Hepatocyte (in vitro differentiated cells): Measurements from ENCODE around the gene C5orf15. TPM values are rescaled to one million over a fixed set of nuclear protein-coding genes. Genes with fewer than 3 reads are reported as not detected.
A peak's percentile ranks its signal among the peaks of the same experiment; 100 is the strongest.

Experiments
- DNase-seq: peaks from one replicate; pipeline ENCODE4 v3.0.0-alpha.2; 2016; ENCODE audit warnings: low spot score
- H2AFZ ChIP-seq: fragments of 200-600 bp; sonication (generic); 2 replicates; pipeline ENCODE4 v1.6.0; 2016; ENCODE audit warnings: antibody characterized with exemption, mild to moderate bottlenecking
- H3K27ac ChIP-seq: fragments of 200-600 bp; sonication (generic); 2 replicates; pipeline ENCODE4 v1.5.1; 2016; ENCODE audit warnings: mild to moderate bottlenecking
- H3K27me3 ChIP-seq: fragments of 200-600 bp; sonication (generic); 2 replicates; pipeline ENCODE4 v1.6.1; 2016
- H3K36me3 ChIP-seq: fragments of 200-600 bp; sonication (generic); replicated peaks from 2 replicates; pipeline ENCODE4 v1.5.1; 2016; ENCODE audit warnings: low read depth; ENCODE audit not compliant: insufficient read depth
- H3K4me1 ChIP-seq: fragments of 200-600 bp; sonication (generic); 2 replicates; pipeline ENCODE4 v1.5.1; 2016; ENCODE audit warnings: mild to moderate bottlenecking, moderate library complexity; ENCODE audit not compliant: insufficient read depth
- H3K4me2 ChIP-seq: fragments of 200-600 bp; sonication (generic); 2 replicates; pipeline ENCODE4 v1.6.0; 2016
- H3K4me3 ChIP-seq: fragments of 200-600 bp; sonication (generic); 2 replicates; pipeline ENCODE4 v1.5.1; 2016; ENCODE audit warnings: mild to moderate bottlenecking
- H3K79me2 ChIP-seq: fragments of 200-600 bp; sonication (generic); 2 replicates; pipeline ENCODE4 v1.6.0; 2017; ENCODE audit warnings: mild to moderate bottlenecking
- H3K9me2 ChIP-seq: fragments of 200-600 bp; sonication (generic); replicated peaks from 2 replicates; pipeline ENCODE4 v1.6.0; 2017; ENCODE audit warnings: mild to moderate bottlenecking; ENCODE audit not compliant: insufficient read depth
- H3K9me3 ChIP-seq: fragments of 200-600 bp; sonication (generic); 2 replicates; pipeline ENCODE4 v1.5.1; 2016; ENCODE audit warnings: low read depth, mild to moderate bottlenecking
- H4K20me1 ChIP-seq: fragments of 200-600 bp; sonication (generic); 2 replicates; pipeline ENCODE4 v1.6.0; 2016; ENCODE audit warnings: mild to moderate bottlenecking; ENCODE audit not compliant: insufficient read depth, poor library complexity, severe bottlenecking
- EZH2 ChIP-seq: fragments of 200-600 bp; sonication (generic); IDR thresholded peaks from 2 replicates; pipeline ENCODE4 v1.6.1; 2016; ENCODE audit warnings: antibody characterized with exemption, mild to moderate bottlenecking, borderline replicate concordance
- EZH2phosphoT487 ChIP-seq: fragments of 200-600 bp; sonication (generic); IDR thresholded peaks from one replicate; pipeline ENCODE4 v1.6.1; 2018; ENCODE audit warnings: antibody characterized with exemption, mild to moderate bottlenecking, low read depth, moderate library complexity; ENCODE audit not compliant: unreplicated experiment, severe bottlenecking
- WGBS: methylation state at CpG from one replicate; pipeline ENCODE4 v1.1.6; 2016; ENCODE audit warnings: low lambda C conversion rate; ENCODE audit errors: missing lambda C conversion rate; 5-methylcytosine and 5-hydroxymethylcytosine counted together
- polyA plus RNA-seq: library from polyadenylated mRNA; unstranded; fragments of >200 nt; fragmentation: Nextera tagmentation; extraction: Ambion mirVana; gene quantifications from 2 replicates; pipeline ENCODE4 v1.2.1, GENCODE V29; 2016
- total RNA-seq: library from RNA; depleted of rRNA; stranded (reverse); fragments of >200 nt; gene quantifications from 2 replicates; pipeline ENCODE4 v1.2.3, GENCODE V29; 2014
- TF ChIP-seq, protein P1 (sequence below): fragments of 200-600 bp; sonication (generic); IDR thresholded peaks from 2 replicates; pipeline ENCODE4 v1.5.1; 2016; ENCODE audit warnings: antibody characterized with exemption, mild to moderate bottlenecking; ENCODE audit not compliant: poor library complexity

The C5orf15 gene
- total and polyA plus RNA-seq, 2 experiments from 2014 or later, result 76.6 to 124 TPM

DNA sequence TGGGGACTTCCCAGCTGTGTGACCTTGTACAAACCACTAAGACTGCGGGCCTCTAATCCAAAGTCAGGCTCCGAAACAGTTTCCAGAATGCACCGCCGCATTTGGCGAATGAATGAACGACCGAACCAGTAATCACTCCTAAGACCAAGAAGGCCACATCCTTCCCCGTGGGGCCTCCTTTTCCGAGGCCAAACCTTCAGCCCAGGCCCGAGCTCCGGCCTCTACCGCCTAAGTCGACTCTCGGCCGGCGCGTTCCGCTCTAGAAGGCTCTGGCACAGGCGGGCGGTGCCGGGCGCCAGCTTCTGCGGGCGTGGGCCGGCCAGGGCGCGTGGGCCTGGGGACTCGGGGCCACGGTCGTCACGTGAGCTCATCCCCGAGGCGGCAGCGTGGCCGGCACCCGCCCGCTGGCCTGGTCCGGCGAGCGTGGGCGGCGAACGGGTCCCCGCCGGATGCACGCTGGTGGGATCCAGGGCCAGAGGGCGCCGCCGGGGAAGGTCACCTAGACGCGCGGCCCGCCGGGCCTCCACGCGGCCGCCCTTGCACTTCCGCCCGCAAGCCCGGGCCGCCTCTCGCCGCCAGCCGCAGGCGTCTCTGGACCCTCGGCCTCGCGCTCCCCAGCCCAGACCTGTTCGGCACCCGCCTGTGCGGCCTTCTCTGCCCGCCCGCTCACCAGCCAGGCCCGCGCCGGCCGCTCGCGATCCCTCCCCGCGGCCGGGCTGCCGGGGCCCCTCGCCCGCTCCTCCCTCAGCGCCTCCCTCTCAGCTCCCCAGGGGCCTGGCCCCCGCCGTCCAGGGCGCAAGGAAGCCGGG, 35.6 kb upstream of the C5orf15 start:
- H3K79me2 ChIP-seq, result peaks cover 73% of the 10 kb centered on the region

DNA sequence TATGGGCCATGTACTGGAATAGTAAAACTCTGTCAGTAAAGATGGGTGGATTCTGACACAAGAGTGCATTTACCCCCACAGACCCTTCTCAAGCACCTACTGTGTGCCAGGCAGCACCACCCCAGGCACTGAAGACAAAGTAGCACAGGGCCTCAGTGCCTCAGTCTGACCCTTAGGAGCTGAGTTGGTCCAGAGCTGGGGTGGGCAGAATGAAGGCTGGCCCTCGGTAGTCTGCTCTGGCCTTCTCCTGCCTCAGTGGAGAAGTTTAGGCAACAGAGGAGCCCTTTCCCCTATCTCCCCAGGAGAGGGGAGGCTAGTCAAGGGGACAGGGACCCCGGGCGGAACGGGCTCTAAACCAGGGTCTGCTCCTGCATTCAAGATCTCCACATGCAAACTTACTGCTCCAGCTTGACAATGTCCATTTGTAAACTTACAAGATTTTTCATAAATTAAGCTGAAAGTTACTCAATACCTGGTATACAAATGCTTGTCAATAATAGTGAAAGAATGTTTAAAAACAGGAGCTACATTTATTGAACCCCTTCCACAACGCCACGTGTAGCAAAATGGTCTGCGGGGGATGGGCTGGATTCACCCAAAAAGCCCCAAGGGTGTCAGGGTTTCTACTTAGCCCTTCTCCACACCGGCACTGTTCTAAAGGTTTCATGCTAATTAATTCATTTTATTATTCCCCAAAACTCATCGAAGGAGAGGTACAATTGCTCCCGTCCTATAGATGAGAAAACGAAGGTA, 34.8 kb upstream of the C5orf15 start:
- Histone ChIP-seq H2AFZ (no peak overlapping the region), H4K20me1 (peaks cover 55% of the 10 kb centered on the region), H3K27ac (peak overlapping the region; percentile 100), H3K36me3 (no peaks in the 10 kb centered on the region), H3K4me1 (peaks cover 43% of the 10 kb centered on the region), H3K4me2 (peak overlapping the region; percentile 90), H3K9me2 (no peaks in the 10 kb centered on the region), H3K9me3 (no peaks in the 10 kb centered on the region), H3K79me2 (peaks cover 79% of the 10 kb centered on the region), H3K4me3 (peak overlapping the region; percentile 99), H3K27me3 (no peaks in the 10 kb centered on the region)
- DNase-seq, result no peak
- WGBS, result 22% methylated on average over 11 of the region's 11 CpGs
- TF ChIP-seq, protein P1, sequence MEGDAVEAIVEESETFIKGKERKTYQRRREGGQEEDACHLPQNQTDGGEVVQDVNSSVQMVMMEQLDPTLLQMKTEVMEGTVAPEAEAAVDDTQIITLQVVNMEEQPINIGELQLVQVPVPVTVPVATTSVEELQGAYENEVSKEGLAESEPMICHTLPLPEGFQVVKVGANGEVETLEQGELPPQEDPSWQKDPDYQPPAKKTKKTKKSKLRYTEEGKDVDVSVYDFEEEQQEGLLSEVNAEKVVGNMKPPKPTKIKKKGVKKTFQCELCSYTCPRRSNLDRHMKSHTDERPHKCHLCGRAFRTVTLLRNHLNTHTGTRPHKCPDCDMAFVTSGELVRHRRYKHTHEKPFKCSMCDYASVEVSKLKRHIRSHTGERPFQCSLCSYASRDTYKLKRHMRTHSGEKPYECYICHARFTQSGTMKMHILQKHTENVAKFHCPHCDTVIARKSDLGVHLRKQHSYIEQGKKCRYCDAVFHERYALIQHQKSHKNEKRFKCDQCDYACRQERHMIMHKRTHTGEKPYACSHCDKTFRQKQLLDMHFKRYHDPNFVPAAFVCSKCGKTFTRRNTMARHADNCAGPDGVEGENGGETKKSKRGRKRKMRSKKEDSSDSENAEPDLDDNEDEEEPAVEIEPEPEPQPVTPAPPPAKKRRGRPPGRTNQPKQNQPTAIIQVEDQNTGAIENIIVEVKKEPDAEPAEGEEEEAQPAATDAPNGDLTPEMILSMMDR, result no peak
- TF ChIP-seq EZH2phosphoT487 (no peak), EZH2 (no peak)

More for the DNA sequence above, 35.6 kb upstream of the C5orf15 start:
- no peaks in the 10 kb centered on the region for H3K9me3 ChIP-seq
- no peaks in the 10 kb centered on the region for H3K27me3 ChIP-seq
- WGBS, result 2% methylated on average over 71 of the region's 90 CpGs
- peak; percentile 79 for DNase-seq
- H4K20me1 ChIP-seq, result peaks cover 47% of the 10 kb centered on the region
- peak overlapping the region; percentile 71 for H2AFZ ChIP-seq
- H3K4me1 ChIP-seq, result peaks cover 43% of the 10 kb centered on the region
- no peaks in the 10 kb centered on the region for H3K36me3 ChIP-seq
- peak overlapping the region; percentile 90 for H3K4me2 ChIP-seq
- peak overlapping the region; percentile 100 for H3K27ac ChIP-seq
- no peaks in the 10 kb centered on the region for H3K9me2 ChIP-seq
- TF ChIP-seq, protein P1, result no peak
- no peak for TF ChIP-seq EZH2phosphoT487
- no peak for TF ChIP-seq EZH2
- peak overlapping the region; percentile 99 for H3K4me3 ChIP-seq

DNA sequence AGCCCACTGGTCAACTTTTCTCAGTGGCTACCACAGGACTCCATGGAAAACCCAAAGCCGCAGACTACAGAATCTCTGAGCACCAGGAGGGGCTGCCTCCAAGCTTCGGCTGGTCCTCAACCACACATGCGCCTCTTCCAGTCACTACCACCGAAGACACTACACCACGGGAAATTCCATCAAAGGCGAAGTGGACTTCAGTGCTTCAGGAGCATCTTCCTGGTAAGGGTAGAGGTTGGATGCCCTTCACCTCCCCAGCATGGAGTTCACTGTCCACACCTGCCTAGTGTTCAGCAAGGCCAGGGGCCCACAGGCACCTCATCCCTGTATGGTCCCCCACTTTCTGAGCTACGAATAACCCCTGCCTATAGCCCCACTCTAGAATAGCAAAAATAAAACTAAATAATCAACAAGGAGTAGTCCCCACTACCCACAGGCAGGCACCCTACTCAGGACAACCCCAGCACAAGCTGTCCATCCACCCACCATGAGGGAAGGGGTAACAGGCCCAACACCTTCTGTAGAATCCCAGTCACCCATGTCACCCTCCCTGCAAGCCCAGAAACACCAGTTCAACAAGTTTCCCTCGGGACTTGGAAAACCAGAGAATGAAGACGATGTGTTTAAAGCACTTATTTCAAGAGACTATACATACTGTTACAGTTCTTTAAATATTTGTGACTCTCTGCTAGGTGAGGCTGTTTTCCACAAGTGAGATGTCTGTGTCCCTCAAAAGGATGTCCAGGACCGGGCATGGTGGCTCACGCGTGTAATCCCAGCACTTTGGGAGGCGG, 33.7 kb upstream of the C5orf15 start:
- TF ChIP-seq EZH2phosphoT487 (no peak), EZH2 (no peak)
- TF ChIP-seq, protein P1, result no peak

More for the DNA sequence above, 33.7 kb upstream of the C5orf15 start:
- Histone ChIP-seq H3K4me1 (peaks cover 43% of the 10 kb centered on the region), H4K20me1 (peaks cover 66% of the 10 kb centered on the region), H2AFZ (no peak overlapping the region), H3K9me2 (no peaks in the 10 kb centered on the region), H3K9me3 (no peaks in the 10 kb centered on the region), H3K27ac (peak overlapping the region; percentile 100), H3K27me3 (no peaks in the 10 kb centered on the region), H3K4me2 (peak overlapping the region; percentile 90), H3K4me3 (no peak overlapping the region), H3K79me2 (peaks cover 83% of the 10 kb centered on the region), H3K36me3 (no peaks in the 10 kb centered on the region)
- WGBS, result 90% methylated on average over 13 of the region's 13 CpGs
- no peak for DNase-seq
